Trophoblast cell (in vitro differentiated cells and primary cell): ENCODE measurements around the gene KCNJ15.

Source experiments
- DNase-seq, 2 donors: peaks; one replicate each; pipeline ENCODE4 v3.0.0-alpha.2; 2016
- H2AFZ ChIP-seq: 2 replicates; pipeline ENCODE4 v1.6.1; 2013; ENCODE audit warnings: low read length, moderate library complexity, mild to moderate bottlenecking; ENCODE audit not compliant: insufficient read depth, poor library complexity
- H2AK5ac ChIP-seq: 2 replicates; pipeline ENCODE4 v1.6.1; 2013; ENCODE audit warnings: mild to moderate bottlenecking, low read length
- H2BK120ac ChIP-seq: 2 replicates; pipeline ENCODE4 v1.6.1; 2013; ENCODE audit warnings: low read length, mild to moderate bottlenecking, moderate library complexity; ENCODE audit not compliant: insufficient read depth, poor library complexity
- H2BK12ac ChIP-seq: 2 replicates; pipeline ENCODE4 v1.6.1; 2013; ENCODE audit warnings: mild to moderate bottlenecking, low read length, moderate library complexity
- H2BK5ac ChIP-seq: 2 replicates; pipeline ENCODE4 v1.6.1; 2013; ENCODE audit warnings: low read length, low read depth, moderate library complexity, mild to moderate bottlenecking; ENCODE audit not compliant: poor library complexity
- H3K14ac ChIP-seq: 2 replicates; pipeline ENCODE4 v1.6.1; 2013; ENCODE audit warnings: mild to moderate bottlenecking, low read length
- H3K18ac ChIP-seq: 2 replicates; pipeline ENCODE4 v1.6.1; 2013; ENCODE audit warnings: mild to moderate bottlenecking, low read length
- H3K23ac ChIP-seq: 2 replicates; pipeline ENCODE4 v1.6.1; 2013; ENCODE audit warnings: low read length
- H3K27ac ChIP-seq: 2 replicates; pipeline ENCODE4 v1.5.1; 2013; ENCODE audit warnings: low read depth, mild to moderate bottlenecking, inconsistent platforms, low read length, moderate library complexity
- H3K27me3 ChIP-seq: 2 replicates; pipeline ENCODE4 v1.6.1; 2013; ENCODE audit warnings: inconsistent platforms, mild to moderate bottlenecking, low read length, moderate library complexity; ENCODE audit not compliant: insufficient read depth
- H3K36me3 ChIP-seq, 2 experiments: 1 replicate in 1 of 2; 2 replicates in 1 of 2; pipeline ENCODE4 v1.6.1; 2013; ENCODE audit warnings: low read length in 2 of 2, mild to moderate bottlenecking in 2 of 2, moderate library complexity in 1 of 2; ENCODE audit not compliant: insufficient read depth in 2 of 2, control insufficient read depth in 1 of 2
- H3K4ac ChIP-seq: 2 replicates; pipeline ENCODE4 v1.6.1; 2013; ENCODE audit warnings: low read depth, mild to moderate bottlenecking, low read length, moderate library complexity
- H3K4me1 ChIP-seq, 2 experiments: 1 replicate in 1 of 2; 2 replicates in 1 of 2; pipeline ENCODE4 v1.6.1; 2013; ENCODE audit warnings: low read length in 2 of 2, mild to moderate bottlenecking in 2 of 2, moderate library complexity in 1 of 2; ENCODE audit not compliant: insufficient read depth in 2 of 2, control insufficient read depth in 1 of 2
- H3K4me2 ChIP-seq: 2 replicates; pipeline ENCODE4 v1.6.1; 2013; ENCODE audit warnings: inconsistent platforms, mild to moderate bottlenecking, low read length, moderate library complexity
- H3K4me3 ChIP-seq: 2 replicates; pipeline ENCODE4 v1.5.1; 2013; ENCODE audit warnings: mild to moderate bottlenecking, low read depth, low read length, inconsistent platforms
- H3K79me1 ChIP-seq: one replicate; pipeline ENCODE4 v1.6.1; 2013; ENCODE audit warnings: low read length
- H3K79me2 ChIP-seq: 2 replicates; pipeline ENCODE4 v1.6.1; 2013; ENCODE audit warnings: low read length, mild to moderate bottlenecking; ENCODE audit not compliant: control insufficient read depth, insufficient read depth, poor library complexity
- H3K9ac ChIP-seq: 2 replicates; pipeline ENCODE4 v1.6.1; 2013; ENCODE audit warnings: mild to moderate bottlenecking, low read length
- H3K9me3 ChIP-seq: 2 replicates; pipeline ENCODE4 v1.6.1; 2013; ENCODE audit warnings: low read depth, mild to moderate bottlenecking, control low read depth, inconsistent platforms, low read length; ENCODE audit not compliant: insufficient read depth
- H4K12ac ChIP-seq: 2 replicates; pipeline ENCODE4 v1.6.1; 2013; ENCODE audit warnings: low read depth, mild to moderate bottlenecking, low read length, moderate library complexity
- H4K8ac ChIP-seq: 2 replicates; pipeline ENCODE4 v1.6.1; 2013; ENCODE audit warnings: low read depth, mild to moderate bottlenecking, low read length, moderate library complexity
- H4K91ac ChIP-seq: one replicate; pipeline ENCODE4 v1.6.1; 2013; ENCODE audit warnings: low read depth, mild to moderate bottlenecking, low read length, moderate library complexity
- WGBS: extraction: QIAGEN DNeasy Blood & Tissue Kit; methylation state at CpG from one replicate; pipeline ENCODE4 v1.1.7; 2013; ENCODE audit warnings: missing lambda C conversion rate; ENCODE audit not compliant: insufficient read length, insufficient coverage; ENCODE audit errors: extremely low coverage; 5-methylcytosine and 5-hydroxymethylcytosine counted together

Gene KCNJ15

DNA sequence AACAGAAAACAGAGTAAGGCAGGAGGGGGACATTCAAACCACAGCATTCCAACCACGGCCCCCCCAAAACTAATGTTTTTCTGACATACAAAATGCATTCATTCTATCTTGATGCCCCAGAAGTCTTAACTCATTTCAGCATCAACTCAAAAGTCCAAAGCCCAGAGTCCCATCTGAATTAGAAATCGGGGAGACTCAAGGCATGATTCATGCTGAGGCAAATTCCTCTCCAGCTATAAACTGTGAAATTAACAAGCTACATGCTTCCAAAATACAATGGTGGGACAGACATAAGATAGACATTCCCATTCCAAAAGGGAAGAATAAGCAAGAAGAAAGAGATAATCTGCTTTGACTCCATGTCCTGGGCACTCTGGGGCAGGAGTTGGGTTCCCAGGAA lies 73.9 kb downstream of the KCNJ15 start:
- Histone ChIP-seq H2BK12ac (no peak overlapping the region), H3K14ac (no peak overlapping the region), H3K27ac (no peak overlapping the region), H3K79me1 (no peaks in the 10 kb centered on the region), H3K4me2 (no peak overlapping the region), H3K4me3 (no peak overlapping the region), H3K4me1 (no peaks in the 10 kb centered on the region), H3K27me3 (no peaks in the 10 kb centered on the region), H2AFZ (no peak overlapping the region), H3K9me3 (no peaks in the 10 kb centered on the region), H3K36me3 (no peaks in the 10 kb centered on the region), H3K79me2 (no peaks in the 10 kb centered on the region), H3K9ac (no peak overlapping the region), H4K12ac (no peak overlapping the region), H4K8ac (no peak overlapping the region), H2AK5ac (no peak overlapping the region), H2BK120ac (no peak overlapping the region), H3K18ac (no peak overlapping the region), H3K23ac (no peak overlapping the region), H2BK5ac (no peak overlapping the region), H3K4ac (no peak overlapping the region), H4K91ac (no peak overlapping the region)
- WGBS = no CpG with 5 or more reads among the region's 2 CpGs
- DNase-seq = no peak

DNA sequence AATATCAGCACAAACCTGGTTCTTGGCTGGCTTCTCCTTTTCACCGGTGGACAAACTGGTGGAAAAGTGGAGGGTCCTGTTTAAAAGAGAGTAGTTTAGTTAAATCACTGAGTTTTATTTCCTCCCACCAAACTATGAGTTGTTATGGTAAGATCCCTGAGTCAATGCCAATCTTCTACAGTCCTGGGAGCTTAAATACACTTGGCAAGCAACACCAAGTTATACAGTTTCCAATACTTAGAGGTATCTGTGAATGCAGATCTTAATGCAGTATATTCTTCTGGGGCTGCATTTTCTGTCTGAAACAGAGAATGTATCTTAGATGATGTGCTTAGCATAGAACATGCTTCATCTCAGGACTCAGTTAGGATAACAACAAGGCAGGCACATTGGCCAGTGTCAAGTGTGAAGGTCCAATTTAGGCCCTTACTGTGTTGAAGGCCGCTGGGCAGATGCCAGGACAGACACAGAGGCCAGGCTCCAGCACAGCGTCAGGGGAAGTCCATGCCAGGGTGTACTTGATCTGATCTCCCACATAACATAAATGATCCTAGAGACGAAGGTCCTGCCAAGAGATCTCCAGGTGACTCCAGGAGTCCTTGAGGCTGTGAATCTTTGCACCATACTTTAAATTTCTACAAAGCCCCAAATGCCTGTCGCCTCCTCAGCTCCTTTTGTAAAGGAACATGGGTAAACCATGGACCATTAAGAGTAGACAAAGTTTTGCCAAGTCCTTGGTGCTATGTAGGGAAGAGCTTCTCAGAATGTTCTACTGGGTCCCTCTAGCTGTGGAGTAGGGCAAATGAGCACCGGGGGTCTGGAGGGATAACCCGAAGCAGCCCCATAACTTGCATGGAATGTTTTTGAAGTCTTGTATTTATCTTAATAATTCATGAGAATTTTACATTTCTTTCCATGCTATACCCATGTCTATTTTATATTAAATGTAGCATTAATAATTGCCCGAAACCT lies 76.8 kb downstream of the KCNJ15 start:
- no peaks in the 10 kb centered on the region for H3K79me1 ChIP-seq
- H3K18ac ChIP-seq = no peak overlapping the region
- no peak overlapping the region for H2BK5ac ChIP-seq
- no peak overlapping the region for H4K8ac ChIP-seq
- no peak overlapping the region for H3K14ac ChIP-seq
- no peak overlapping the region for H3K4ac ChIP-seq
- H4K91ac ChIP-seq = no peak overlapping the region
- H2BK12ac ChIP-seq = no peak overlapping the region
- no peak overlapping the region for H3K27ac ChIP-seq
- no peak overlapping the region for H2BK120ac ChIP-seq
- no peaks in the 10 kb centered on the region for H3K4me1 ChIP-seq
- H3K23ac ChIP-seq = no peak overlapping the region
- DNase-seq = no peak
- H4K12ac ChIP-seq = no peak overlapping the region
- H3K9ac ChIP-seq = no peak overlapping the region
- no peaks in the 10 kb centered on the region for H3K36me3 ChIP-seq
- H3K4me2 ChIP-seq = no peak overlapping the region
- no peaks in the 10 kb centered on the region for H3K27me3 ChIP-seq
- no peak overlapping the region for H2AFZ ChIP-seq
- no peak overlapping the region for H3K4me3 ChIP-seq
- no peaks in the 10 kb centered on the region for H3K79me2 ChIP-seq
- no peak overlapping the region for H2AK5ac ChIP-seq
- peaks cover 3% of the 10 kb centered on the region for H3K9me3 ChIP-seq
- no CpG with 5 or more reads among the region's 8 CpGs for WGBS

DNA sequence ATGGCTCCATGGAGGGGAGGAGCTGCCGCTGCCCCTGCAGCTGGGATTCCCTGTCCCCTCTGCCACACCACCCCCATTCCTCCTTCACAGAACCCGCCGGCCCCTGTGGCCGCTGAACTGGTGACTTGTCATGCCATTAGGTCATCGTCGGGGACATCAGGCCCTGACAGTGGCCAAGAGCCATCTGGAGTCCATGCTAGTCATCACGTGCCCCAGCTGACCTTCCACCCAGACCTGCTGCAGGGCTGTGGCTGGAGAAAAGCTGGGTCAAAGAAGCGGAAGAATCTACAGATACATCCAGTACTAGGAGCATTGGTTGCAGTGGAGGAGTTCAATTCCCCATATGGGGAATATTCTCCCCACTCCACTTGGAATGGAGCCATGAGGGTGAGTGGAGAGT lies 78.1 kb downstream of the KCNJ15 start:
- Histone ChIP-seq H3K4me3 (no peak overlapping the region), H3K79me1 (no peaks in the 10 kb centered on the region), H3K23ac (no peak overlapping the region), H3K4ac (no peak overlapping the region), H2BK120ac (no peak overlapping the region), H3K9me3 (peaks cover 3% of the 10 kb centered on the region), H3K79me2 (no peaks in the 10 kb centered on the region), H2BK5ac (no peak overlapping the region), H2AFZ (no peak overlapping the region), H2BK12ac (no peak overlapping the region), H3K27ac (no peak overlapping the region), H3K36me3 (no peaks in the 10 kb centered on the region), H3K27me3 (no peaks in the 10 kb centered on the region), H3K14ac (no peak overlapping the region), H4K12ac (no peak overlapping the region), H2AK5ac (no peak overlapping the region), H3K18ac (no peak overlapping the region), H3K4me1 (no peaks in the 10 kb centered on the region), H4K91ac (no peak overlapping the region), H3K4me2 (no peak overlapping the region), H3K9ac (no peak overlapping the region), H4K8ac (no peak overlapping the region)
- peak; percentile 51 to 56 for DNase-seq
- no CpG with 5 or more reads among the region's 8 CpGs for WGBS

DNA sequence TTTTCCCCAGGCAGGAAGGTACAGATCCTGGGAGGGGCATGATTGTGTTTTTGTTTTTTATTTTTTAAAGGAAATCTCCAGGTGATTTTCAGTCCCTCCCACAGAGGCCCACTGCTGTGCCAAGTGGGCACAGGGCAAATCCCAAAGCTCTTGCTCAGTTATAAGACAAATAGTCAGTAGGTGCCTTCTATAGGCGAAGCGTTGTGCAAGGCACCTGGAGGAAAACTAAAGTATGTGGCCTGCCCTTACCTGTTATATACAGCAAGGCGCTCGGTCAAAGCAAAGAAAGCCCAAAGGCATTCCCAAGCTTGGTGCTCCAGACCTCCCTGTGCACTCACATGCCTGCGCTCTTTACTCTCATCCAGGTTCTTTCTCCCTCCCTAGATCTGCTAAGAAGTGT lies 81.0 kb downstream of the KCNJ15 start:
- Histone ChIP-seq H2AFZ (no peak overlapping the region), H4K8ac (no peak overlapping the region), H3K27me3 (no peaks in the 10 kb centered on the region), H3K9ac (no peak overlapping the region), H2BK5ac (no peak overlapping the region), H3K4me3 (no peak overlapping the region), H3K4ac (no peak overlapping the region), H4K12ac (no peak overlapping the region), H3K23ac (no peak overlapping the region), H3K79me1 (no peaks in the 10 kb centered on the region), H3K4me1 (no peaks in the 10 kb centered on the region), H2AK5ac (no peak overlapping the region), H3K4me2 (no peak overlapping the region), H3K14ac (no peak overlapping the region), H2BK120ac (no peak overlapping the region), H3K18ac (no peak overlapping the region), H4K91ac (no peak overlapping the region), H3K36me3 (no peaks in the 10 kb centered on the region), H3K9me3 (peaks cover 3% of the 10 kb centered on the region), H3K79me2 (no peaks in the 10 kb centered on the region), H3K27ac (no peak overlapping the region), H2BK12ac (no peak overlapping the region)
- no CpG with 5 or more reads among the region's 5 CpGs for WGBS
- DNase-seq = peak in 1 of 2 donors; percentile 39
